Neural progenitor cell (in vitro differentiated cells): Measurements from ENCODE around the gene RASA1.

Experiments
- EZH2 ChIP-seq: fragments of 200-600 bp; sonication (generic); IDR thresholded peaks from 2 replicates; pipeline ENCODE4 v1.6.1; 2017; ENCODE audit warnings: antibody characterized with exemption, mild to moderate bottlenecking, moderate library complexity
- TF ChIP-seq, protein P1 (sequence below): fragments of 200-600 bp; sonication (generic); IDR thresholded peaks from 2 replicates; pipeline ENCODE4 v1.5.1; 2017; ENCODE audit warnings: antibody characterized with exemption, mild to moderate bottlenecking

DNA sequence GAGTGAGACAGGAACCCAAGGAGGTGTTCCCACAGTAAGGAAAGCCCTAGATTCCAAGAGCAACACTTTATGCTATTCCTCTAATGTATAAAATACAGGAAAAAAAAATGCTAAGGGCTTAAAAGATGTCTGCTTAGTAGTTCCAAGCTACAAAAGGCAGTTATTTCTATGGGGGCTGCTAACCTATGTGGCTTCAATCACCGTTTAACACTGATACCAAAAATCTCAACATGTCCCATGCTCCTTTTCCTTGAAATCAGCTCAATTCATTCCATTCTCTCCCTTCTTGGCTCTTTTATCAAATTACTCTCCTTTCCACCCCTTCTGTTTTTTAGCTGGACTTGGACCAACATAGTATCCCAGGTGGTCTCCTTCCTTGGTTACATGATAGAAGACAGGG is 124.5 kb downstream of the RASA1 start:
- TF ChIP-seq, protein P1, sequence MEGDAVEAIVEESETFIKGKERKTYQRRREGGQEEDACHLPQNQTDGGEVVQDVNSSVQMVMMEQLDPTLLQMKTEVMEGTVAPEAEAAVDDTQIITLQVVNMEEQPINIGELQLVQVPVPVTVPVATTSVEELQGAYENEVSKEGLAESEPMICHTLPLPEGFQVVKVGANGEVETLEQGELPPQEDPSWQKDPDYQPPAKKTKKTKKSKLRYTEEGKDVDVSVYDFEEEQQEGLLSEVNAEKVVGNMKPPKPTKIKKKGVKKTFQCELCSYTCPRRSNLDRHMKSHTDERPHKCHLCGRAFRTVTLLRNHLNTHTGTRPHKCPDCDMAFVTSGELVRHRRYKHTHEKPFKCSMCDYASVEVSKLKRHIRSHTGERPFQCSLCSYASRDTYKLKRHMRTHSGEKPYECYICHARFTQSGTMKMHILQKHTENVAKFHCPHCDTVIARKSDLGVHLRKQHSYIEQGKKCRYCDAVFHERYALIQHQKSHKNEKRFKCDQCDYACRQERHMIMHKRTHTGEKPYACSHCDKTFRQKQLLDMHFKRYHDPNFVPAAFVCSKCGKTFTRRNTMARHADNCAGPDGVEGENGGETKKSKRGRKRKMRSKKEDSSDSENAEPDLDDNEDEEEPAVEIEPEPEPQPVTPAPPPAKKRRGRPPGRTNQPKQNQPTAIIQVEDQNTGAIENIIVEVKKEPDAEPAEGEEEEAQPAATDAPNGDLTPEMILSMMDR, result no peak
- TF ChIP-seq EZH2, result no peak
